SIG-M5 treated with dmso at 0.1 percent for 504 hours (cell line): ENCODE measurements around the gene CDYL.
A peak's percentile ranks its signal among the peaks of the same experiment; 100 is the strongest.

ENCODE experiments used
- DNase-seq: peaks from one replicate; lab custom pipeline; 2025; ENCODE audit not compliant: unreplicated experiment; lab: John Stamatoyannopoulos, UW

CDYL gene, protein sequence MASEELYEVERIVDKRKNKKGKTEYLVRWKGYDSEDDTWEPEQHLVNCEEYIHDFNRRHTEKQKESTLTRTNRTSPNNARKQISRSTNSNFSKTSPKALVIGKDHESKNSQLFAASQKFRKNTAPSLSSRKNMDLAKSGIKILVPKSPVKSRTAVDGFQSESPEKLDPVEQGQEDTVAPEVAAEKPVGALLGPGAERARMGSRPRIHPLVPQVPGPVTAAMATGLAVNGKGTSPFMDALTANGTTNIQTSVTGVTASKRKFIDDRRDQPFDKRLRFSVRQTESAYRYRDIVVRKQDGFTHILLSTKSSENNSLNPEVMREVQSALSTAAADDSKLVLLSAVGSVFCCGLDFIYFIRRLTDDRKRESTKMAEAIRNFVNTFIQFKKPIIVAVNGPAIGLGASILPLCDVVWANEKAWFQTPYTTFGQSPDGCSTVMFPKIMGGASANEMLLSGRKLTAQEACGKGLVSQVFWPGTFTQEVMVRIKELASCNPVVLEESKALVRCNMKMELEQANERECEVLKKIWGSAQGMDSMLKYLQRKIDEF

GRCh38 chr6:4776131-4776492 lies at the start of gene CDYL:
Gene CDYL (plus strand): TSS chr6:4776404. CDS start chr6:4776784, 380 bp downstream.
- DNase-seq = peak; percentile 73

DNA sequence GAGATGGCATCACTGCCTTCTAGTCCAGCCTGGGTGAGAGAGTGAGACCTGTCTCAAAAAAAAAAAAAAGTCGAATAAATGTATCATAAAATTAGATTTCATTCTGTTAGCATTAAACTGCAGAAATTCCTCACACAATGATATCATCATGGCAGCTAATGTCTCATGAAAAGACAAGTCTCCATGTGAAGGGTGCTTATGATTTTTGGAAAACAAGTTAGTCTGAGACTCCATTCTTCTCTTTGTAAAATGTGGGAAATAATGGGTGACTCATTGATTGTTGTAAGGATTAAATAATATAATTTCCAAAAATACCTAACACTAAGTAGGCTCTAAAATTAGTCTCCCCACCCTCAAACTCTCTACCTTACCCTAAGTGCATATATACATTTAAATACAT lies 49.6 kb upstream of the CDYL start:
- no peak for DNase-seq

DNA sequence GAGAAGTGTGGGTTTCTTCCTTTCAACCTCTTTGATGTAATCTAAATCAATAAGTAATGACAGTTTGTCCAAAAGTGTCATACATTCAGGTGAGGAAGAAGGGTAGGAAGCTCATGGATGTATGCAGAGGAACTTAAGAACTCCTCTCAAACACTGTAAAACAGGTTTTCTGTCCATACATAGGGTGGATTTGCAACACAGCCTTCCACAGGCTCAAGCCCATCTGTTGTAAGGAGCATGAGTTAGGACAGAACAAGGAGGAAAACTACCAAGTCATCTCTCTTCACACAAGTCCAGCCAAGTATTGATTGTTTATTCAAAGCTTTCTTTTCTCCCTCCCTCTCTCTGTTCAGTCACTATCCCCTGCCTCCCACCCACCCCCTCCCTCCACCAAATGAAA lies 49.0 kb upstream of the CDYL start:
- no peak for DNase-seq

- peak; percentile 57 for DNase-seq
These were observed 48.4 kb upstream of the CDYL start for GRCh38 chr6:4727671-4728435.

DNA sequence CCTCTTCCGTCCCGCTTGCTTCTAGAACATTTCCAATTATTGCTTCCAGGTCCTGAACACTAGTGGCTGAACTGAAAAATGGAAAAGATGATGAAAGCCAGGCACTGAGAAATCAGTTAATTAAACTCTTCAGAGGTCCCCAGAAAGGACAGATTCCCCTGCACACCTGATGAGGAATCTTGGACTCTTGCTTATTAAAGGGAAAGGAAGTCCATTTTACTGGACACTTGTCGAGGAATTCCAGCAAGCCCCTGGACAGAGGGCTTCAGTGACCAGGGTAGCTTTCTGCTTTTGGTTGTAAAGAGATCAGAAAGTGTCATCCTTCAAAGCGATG lies 47.8 kb upstream of the CDYL start:
- DNase-seq = no peak

DNA sequence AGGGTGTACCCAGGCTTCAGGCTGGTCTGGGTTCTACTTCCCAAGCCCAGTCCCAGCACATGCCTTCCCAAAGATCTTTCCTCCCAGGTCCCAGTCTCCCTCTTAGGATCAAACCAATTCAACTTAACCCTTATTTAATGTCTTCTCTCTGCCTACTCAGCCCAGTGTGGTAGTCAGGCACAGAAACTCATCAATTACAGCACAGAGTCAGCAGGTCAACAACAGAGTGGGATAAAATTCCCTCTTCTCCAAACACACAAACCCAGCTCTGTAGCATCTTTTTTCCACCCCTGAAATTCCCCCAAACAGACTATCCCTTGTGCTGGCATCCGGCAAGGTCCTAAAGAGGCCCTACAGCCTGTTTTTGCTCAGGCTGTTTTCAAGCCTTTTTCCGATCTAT lies 47.3 kb upstream of the CDYL start:
- DNase-seq = no peak

- DNase-seq = no peak
These were observed 44.2 kb upstream of the CDYL start for GRCh38 chr6:4731996-4732395.

DNA sequence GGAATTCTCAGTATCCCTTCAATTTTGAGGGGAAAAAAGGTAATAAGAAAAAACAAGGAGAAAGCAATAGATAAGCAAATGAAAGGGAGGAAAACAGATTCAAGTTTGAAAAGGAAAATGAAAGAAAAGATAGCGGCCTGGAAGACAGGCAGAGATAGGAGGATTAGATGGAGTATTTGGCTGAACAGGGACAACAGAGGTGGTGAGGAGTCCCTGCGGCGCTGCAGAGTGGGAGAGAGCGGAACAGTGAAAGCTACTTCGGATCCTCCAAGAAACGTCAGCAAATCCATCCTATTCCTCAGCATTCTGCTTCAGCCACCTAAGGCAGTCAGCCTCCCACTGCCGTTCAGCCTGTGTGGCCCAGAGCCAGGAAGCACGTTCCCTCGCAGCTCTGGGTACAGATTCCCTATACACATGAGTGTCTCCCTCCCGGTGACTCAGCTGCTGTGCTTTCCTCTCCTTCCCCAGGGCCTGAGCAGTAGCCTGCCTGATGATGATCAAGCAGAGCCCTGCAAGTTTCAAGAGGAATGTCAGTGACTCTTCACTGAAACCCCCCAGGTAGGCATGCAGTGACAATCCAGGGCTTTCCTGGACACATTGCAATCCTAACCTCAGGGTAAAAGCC lies 43.4 kb upstream of the CDYL start:
- DNase-seq = no peak

DNA sequence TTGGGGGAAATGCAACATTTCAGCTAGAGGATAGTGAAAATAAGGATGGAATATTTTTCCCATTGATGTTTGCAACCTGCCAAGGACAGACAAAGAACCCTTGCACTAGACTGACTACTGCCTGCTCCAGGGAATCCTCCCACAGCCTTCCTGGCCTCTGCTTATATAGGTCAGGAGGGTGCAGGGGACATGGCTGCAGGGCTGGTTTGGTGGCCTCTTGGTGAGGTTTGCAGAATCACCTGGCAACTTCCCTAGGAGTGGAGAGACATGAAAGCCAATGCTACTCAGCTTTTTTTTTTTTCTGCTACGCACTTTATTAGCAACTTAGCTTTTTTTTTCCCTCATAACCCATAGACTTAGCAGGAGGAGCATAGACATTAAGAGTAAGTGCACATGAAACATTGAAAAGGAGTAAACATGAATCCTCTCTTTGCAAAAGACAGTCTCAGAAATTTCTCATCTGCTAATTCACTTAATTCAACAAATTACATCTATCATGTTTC lies 39.8 kb upstream of the CDYL start:
- DNase-seq = no peak

GRCh38 chr6:4740032-4740431 lies 36.2 kb upstream of the CDYL start:
- DNase-seq = no peak

DNA sequence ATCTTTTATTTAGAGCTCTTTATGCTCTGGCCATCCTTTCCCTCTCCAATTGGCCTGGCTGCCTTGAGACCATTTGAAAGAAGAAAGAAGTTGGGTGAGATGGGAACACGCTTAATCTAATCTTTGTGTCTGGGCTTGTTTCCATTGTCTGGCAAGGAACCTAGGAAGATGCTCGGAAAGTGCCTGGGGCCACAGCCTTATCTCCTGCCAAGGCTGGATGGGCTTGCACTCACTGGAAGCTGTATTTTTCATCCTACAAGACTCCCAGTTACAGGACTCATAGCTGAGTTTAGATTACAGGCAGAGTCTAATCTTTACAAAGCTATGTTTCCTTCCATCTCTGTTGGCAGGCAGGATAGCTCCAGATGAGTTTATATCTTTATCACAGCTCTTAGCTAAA lies 33.1 kb upstream of the CDYL start:
- DNase-seq = no peak

DNA sequence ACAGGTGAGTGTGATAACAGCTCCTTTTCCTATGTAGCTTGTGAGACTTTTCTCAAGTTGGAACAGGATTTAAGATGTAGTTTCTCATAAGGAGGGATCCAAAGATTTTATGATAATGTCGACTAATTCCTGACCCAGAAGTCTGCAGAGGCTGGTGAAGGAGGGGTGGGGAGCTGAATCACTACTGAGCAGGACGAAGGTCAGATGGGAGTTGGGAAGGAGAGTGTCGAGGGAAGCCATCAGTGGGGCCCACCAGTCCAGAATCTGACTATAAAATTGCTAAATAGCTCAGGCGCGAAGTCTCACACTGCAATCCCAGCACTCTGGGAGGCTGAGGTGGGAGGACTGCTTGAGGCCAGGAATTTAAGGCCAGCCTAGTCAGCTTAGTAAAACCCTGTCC lies 32.3 kb upstream of the CDYL start:
- DNase-seq = no peak

- no peak for DNase-seq
These were observed 28.6 kb upstream of the CDYL start for GRCh38 chr6:4747588-4747987.

GRCh38 chr6:4751823-4752464 lies 24.3 kb upstream of the CDYL start:
- no peak for DNase-seq

DNA sequence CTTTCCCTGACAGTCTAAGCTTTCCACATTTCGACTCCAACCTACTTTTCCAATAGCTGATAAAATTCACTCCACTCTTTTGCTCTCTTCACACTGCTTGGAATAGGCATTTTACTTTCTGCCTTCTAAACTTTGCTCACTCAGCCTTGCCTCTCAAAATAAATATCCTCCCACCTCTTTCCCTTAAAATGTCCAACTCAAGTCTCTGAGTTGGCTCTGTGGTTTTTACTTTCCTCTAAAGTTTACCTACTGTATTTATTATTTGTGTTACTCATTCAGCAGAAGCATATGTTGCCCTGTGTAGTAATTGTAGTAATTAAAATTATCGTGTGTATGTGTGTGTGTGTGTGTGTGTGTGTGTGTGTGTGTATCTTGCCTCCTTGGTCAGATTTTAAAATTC lies 20.0 kb upstream of the CDYL start:
- DNase-seq = no peak

DNA sequence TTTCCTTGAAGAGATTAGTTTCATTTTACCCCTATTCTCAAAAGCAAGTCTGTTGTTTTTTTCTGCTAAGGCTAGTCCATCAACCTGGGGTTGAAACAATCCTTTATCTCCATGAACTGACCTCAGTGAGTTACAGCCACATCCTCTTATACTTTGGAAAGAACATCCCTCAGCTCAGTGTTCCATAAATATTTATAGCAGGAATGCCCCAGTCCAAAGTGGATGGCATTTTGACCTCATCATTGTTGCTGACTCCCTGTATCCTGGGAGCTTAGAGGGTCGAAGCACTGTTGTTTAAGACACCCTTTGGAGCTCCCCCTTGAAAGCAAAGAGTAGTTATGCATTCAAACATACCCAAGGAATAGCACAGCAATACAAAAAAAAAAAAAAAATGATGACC lies 16.2 kb upstream of the CDYL start:
- no peak for DNase-seq

DNA sequence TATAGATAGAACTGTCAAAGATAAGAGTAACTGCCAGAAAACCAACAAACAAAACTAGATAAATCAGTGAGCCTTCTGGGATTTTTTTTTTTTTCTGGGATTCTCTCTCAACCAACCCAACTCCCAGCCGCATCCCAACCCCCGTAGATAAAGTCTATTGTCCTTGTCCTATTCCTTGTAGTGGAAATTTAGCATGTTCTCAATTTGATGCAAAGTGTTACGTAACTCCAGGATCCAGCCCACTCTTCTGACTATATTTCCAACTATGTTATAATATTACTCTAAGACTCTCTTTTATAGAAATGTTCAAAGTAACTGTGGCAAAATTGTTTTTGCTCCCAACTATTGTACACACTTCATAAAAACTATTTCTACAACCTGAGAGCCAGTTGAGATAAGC lies 15.4 kb upstream of the CDYL start:
- no peak for DNase-seq

GRCh38 chr6:4762294-4762693 lies 13.9 kb upstream of the CDYL start:
- DNase-seq = no peak

DNA sequence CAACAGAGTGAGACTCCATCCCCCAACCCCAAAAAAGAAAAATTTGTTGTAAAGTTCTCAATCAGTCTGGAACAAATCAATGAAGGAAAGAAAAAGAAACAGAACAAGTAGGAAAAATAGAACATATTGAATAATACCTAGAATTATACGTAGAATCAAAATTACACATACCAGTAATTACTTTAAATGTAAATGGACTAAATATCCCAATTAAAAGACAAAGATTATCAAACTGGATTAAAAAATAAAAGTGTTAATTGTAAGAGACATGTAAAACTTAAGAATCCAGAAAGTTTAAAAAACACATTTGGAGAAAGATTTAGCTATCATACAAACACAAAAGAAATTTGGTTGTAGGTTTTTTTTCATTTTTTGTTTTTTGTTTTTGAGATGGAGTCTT lies 12.3 kb upstream of the CDYL start:
- DNase-seq = no peak

GRCh38 chr6:4768815-4769214 lies 7.4 kb upstream of the CDYL start:
- no peak for DNase-seq

DNA sequence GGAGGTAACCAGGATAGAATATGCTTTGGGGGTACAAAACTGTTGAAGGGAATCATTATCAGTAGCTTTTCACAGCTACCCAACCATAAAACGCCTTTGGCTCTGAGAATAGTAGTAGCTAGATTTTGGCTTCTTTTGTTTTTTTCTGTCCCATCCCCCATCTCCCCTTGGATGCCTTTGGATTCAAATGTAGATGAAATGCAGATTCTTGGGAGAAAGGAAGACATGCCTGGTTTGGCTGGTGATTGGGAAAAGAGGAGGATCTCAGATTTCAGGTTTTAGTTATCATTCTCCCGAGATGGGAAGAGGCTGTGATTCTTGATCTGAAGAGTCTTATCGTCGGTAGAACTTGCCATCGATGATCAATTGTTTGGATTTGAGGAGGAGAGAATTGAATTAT lies 3.5 kb upstream of the CDYL start:
- no peak for DNase-seq
